ENCODE measurements around the gene CTAGE6.
"Not testable (repeated sequence)": the region's sequence is repeated elsewhere in the genome, so short reads cannot be mapped to it uniquely, and the experiment has no call there.

The CTAGE6 gene

GRCh38 chr7:143767531-143767930 lies 10.0 kb upstream of the CTAGE6 start:
- not testable (repeated sequence) for H3K4me3 ChIP-seq (ENCODE audit: low read depth in 1 of 5, low read length in 5 of 5); H3K4me1 ChIP-seq (ENCODE audit: control insufficient read depth in 5 of 5, insufficient read depth in 5 of 5, low read length in 5 of 5); H3K9ac ChIP-seq (ENCODE audit: low read length in 5 of 5); H3K27me3 ChIP-seq (ENCODE audit: control insufficient read depth in 5 of 5, insufficient read depth in 4 of 5, low read length in 5 of 5); H3K27ac ChIP-seq (ENCODE audit: low read depth, low read length); H3K9me3 ChIP-seq (ENCODE audit: control insufficient read depth in 5 of 5, low read length in 5 of 5); H3K36me3 ChIP-seq (ENCODE audit: control insufficient read depth in 5 of 5, insufficient read depth in 5 of 5, low read length in 5 of 5)

GRCh38 chr7:143765678-143766077 lies 8.2 kb upstream of the CTAGE6 start:
- H3K9ac ChIP-seq (ENCODE audit: low read length in 5 of 5); H3K4me1 ChIP-seq (ENCODE audit: control insufficient read depth in 5 of 5, insufficient read depth in 5 of 5, low read length in 5 of 5); H3K27me3 ChIP-seq (ENCODE audit: control insufficient read depth in 5 of 5, insufficient read depth in 4 of 5, low read length in 5 of 5); H3K9me3 ChIP-seq (ENCODE audit: control insufficient read depth in 5 of 5, low read length in 5 of 5); H3K27ac ChIP-seq (ENCODE audit: low read depth, low read length); H3K36me3 ChIP-seq (ENCODE audit: control insufficient read depth in 5 of 5, insufficient read depth in 5 of 5, low read length in 5 of 5); H3K4me3 ChIP-seq (ENCODE audit: low read depth in 1 of 5, low read length in 5 of 5): not testable (repeated sequence)

- H3K36me3 ChIP-seq (ENCODE audit: control insufficient read depth in 5 of 5, insufficient read depth in 5 of 5, low read length in 5 of 5); H3K4me3 ChIP-seq (ENCODE audit: low read depth in 1 of 5, low read length in 5 of 5); H3K27me3 ChIP-seq (ENCODE audit: control insufficient read depth in 5 of 5, insufficient read depth in 4 of 5, low read length in 5 of 5); H3K9ac ChIP-seq (ENCODE audit: low read length in 5 of 5); H3K27ac ChIP-seq (ENCODE audit: low read depth, low read length); H3K9me3 ChIP-seq (ENCODE audit: control insufficient read depth in 5 of 5, low read length in 5 of 5); H3K4me1 ChIP-seq (ENCODE audit: control insufficient read depth in 5 of 5, insufficient read depth in 5 of 5, low read length in 5 of 5): not testable (repeated sequence)
Observed at GRCh38 chr7:143763065-143763464, 5.6 kb upstream of the CTAGE6 start.

GRCh38 chr7:143745340-143745739 lies 12.2 kb downstream of the CTAGE6 start:
- H3K27me3 ChIP-seq (ENCODE audit: control insufficient read depth in 5 of 5, insufficient read depth in 4 of 5, low read length in 5 of 5); H3K4me1 ChIP-seq (ENCODE audit: control insufficient read depth in 5 of 5, insufficient read depth in 5 of 5, low read length in 5 of 5); H3K27ac ChIP-seq (ENCODE audit: low read depth, low read length); H3K9me3 ChIP-seq (ENCODE audit: control insufficient read depth in 5 of 5, low read length in 5 of 5); H3K36me3 ChIP-seq (ENCODE audit: control insufficient read depth in 5 of 5, insufficient read depth in 5 of 5, low read length in 5 of 5); H3K4me3 ChIP-seq (ENCODE audit: low read depth in 1 of 5, low read length in 5 of 5); H3K9ac ChIP-seq (ENCODE audit: low read length in 5 of 5): not testable (repeated sequence)

- H3K36me3 ChIP-seq (ENCODE audit: control insufficient read depth in 5 of 5, insufficient read depth in 5 of 5, low read length in 5 of 5): not testable (repeated sequence)
Observed at GRCh38 chr7:143737037-143737819, 20.3 kb downstream of the CTAGE6 start.

GRCh38 chr7:143735962-143736361 lies 21.5 kb downstream of the CTAGE6 start:
- H3K9ac ChIP-seq (ENCODE audit: low read length in 5 of 5): no peak overlapping the region
- H3K27ac ChIP-seq (ENCODE audit: low read depth, low read length): no peak overlapping the region
- H3K4me1 ChIP-seq (ENCODE audit: control insufficient read depth in 5 of 5, insufficient read depth in 5 of 5, low read length in 5 of 5): peaks cover 0 to 3% (median 0%) of the 10 kb centered on the region in 5 donors
- H3K9me3 ChIP-seq (ENCODE audit: control insufficient read depth in 5 of 5, low read length in 5 of 5): no peaks in the 10 kb centered on the region
- no peaks in the 10 kb centered on the region for H3K27me3 ChIP-seq (ENCODE audit: control insufficient read depth in 5 of 5, insufficient read depth in 4 of 5, low read length in 5 of 5)
- H3K36me3 ChIP-seq (ENCODE audit: control insufficient read depth in 5 of 5, insufficient read depth in 5 of 5, low read length in 5 of 5): no peaks in the 10 kb centered on the region
- no peak overlapping the region for H3K4me3 ChIP-seq (ENCODE audit: low read depth in 1 of 5, low read length in 5 of 5)

More at GRCh38 chr7:143737037-143737819, 20.3 kb downstream of the CTAGE6 start:
- H3K9me3 ChIP-seq (ENCODE audit: control insufficient read depth in 5 of 5, low read length in 5 of 5); H3K4me3 ChIP-seq (ENCODE audit: low read depth in 1 of 5, low read length in 5 of 5); H3K27ac ChIP-seq (ENCODE audit: low read depth, low read length); H3K9ac ChIP-seq (ENCODE audit: low read length in 5 of 5); H3K4me1 ChIP-seq (ENCODE audit: control insufficient read depth in 5 of 5, insufficient read depth in 5 of 5, low read length in 5 of 5); H3K27me3 ChIP-seq (ENCODE audit: control insufficient read depth in 5 of 5, insufficient read depth in 4 of 5, low read length in 5 of 5): not testable (repeated sequence)

- Histone ChIP-seq H3K27me3 (ENCODE audit: control insufficient read depth in 5 of 5, insufficient read depth in 4 of 5, low read length in 5 of 5) (no peaks in the 10 kb centered on the region), H3K4me1 (ENCODE audit: control insufficient read depth in 5 of 5, insufficient read depth in 5 of 5, low read length in 5 of 5) (peaks cover 0 to 3% (median 0%) of the 10 kb centered on the region in 5 donors), H3K36me3 (ENCODE audit: control insufficient read depth in 5 of 5, insufficient read depth in 5 of 5, low read length in 5 of 5) (no peaks in the 10 kb centered on the region), H3K9ac (ENCODE audit: low read length in 5 of 5) (no peak overlapping the region), H3K27ac (ENCODE audit: low read depth, low read length) (no peak overlapping the region), H3K9me3 (ENCODE audit: control insufficient read depth in 5 of 5, low read length in 5 of 5) (no peaks in the 10 kb centered on the region), H3K4me3 (ENCODE audit: low read depth in 1 of 5, low read length in 5 of 5) (no peak overlapping the region)
Observed at GRCh38 chr7:143733876-143734275, 23.6 kb downstream of the CTAGE6 start.

- no peak overlapping the region for H3K4me3 ChIP-seq (ENCODE audit: low read depth in 1 of 5, low read length in 5 of 5)
- no peak overlapping the region for H3K27ac ChIP-seq (ENCODE audit: low read depth, low read length)
- H3K9me3 ChIP-seq (ENCODE audit: control insufficient read depth in 5 of 5, low read length in 5 of 5): no peaks in the 10 kb centered on the region
- peaks cover 0 to 5% (median 0%) of the 10 kb centered on the region in 5 donors for H3K36me3 ChIP-seq (ENCODE audit: control insufficient read depth in 5 of 5, insufficient read depth in 5 of 5, low read length in 5 of 5)
- no peaks in the 10 kb centered on the region for H3K27me3 ChIP-seq (ENCODE audit: control insufficient read depth in 5 of 5, insufficient read depth in 4 of 5, low read length in 5 of 5)
- no peaks in the 10 kb centered on the region for H3K4me1 ChIP-seq (ENCODE audit: control insufficient read depth in 5 of 5, insufficient read depth in 5 of 5, low read length in 5 of 5)
- no peak overlapping the region for H3K9ac ChIP-seq (ENCODE audit: low read length in 5 of 5)
Observed at GRCh38 chr7:143728333-143728862, 29.1 kb downstream of the CTAGE6 start.

GRCh38 chr7:143727561-143727960 lies 29.9 kb downstream of the CTAGE6 start:
- H3K27me3 ChIP-seq (ENCODE audit: control insufficient read depth in 5 of 5, insufficient read depth in 4 of 5, low read length in 5 of 5); H3K9ac ChIP-seq (ENCODE audit: low read length in 5 of 5); H3K9me3 ChIP-seq (ENCODE audit: control insufficient read depth in 5 of 5, low read length in 5 of 5); H3K27ac ChIP-seq (ENCODE audit: low read depth, low read length); H3K36me3 ChIP-seq (ENCODE audit: control insufficient read depth in 5 of 5, insufficient read depth in 5 of 5, low read length in 5 of 5); H3K4me3 ChIP-seq (ENCODE audit: low read depth in 1 of 5, low read length in 5 of 5); H3K4me1 ChIP-seq (ENCODE audit: control insufficient read depth in 5 of 5, insufficient read depth in 5 of 5, low read length in 5 of 5): not testable (repeated sequence)

- not testable (repeated sequence) for H3K9me3 ChIP-seq (ENCODE audit: control insufficient read depth in 5 of 5, low read length in 5 of 5); H3K9ac ChIP-seq (ENCODE audit: low read length in 5 of 5); H3K36me3 ChIP-seq (ENCODE audit: control insufficient read depth in 5 of 5, insufficient read depth in 5 of 5, low read length in 5 of 5); H3K4me3 ChIP-seq (ENCODE audit: low read depth in 1 of 5, low read length in 5 of 5); H3K4me1 ChIP-seq (ENCODE audit: control insufficient read depth in 5 of 5, insufficient read depth in 5 of 5, low read length in 5 of 5); H3K27ac ChIP-seq (ENCODE audit: low read depth, low read length); H3K27me3 ChIP-seq (ENCODE audit: control insufficient read depth in 5 of 5, insufficient read depth in 4 of 5, low read length in 5 of 5)
Observed at GRCh38 chr7:143726143-143726542, 31.4 kb downstream of the CTAGE6 start.

All from subcutaneous abdominal adipose tissue (tissue), 5 donors.